KMS-11 (cell line): ENCODE measurements around the gene SPTLC1.
A peak's percentile ranks its signal among the peaks of the same experiment; 100 is the strongest.
"Not testable (repeated sequence)": the region's sequence is repeated elsewhere in the genome, so short reads cannot be mapped to it uniquely, and the experiment has no call there.

Experiments used
- H2AFZ ChIP-seq: fragments of 200-600 bp; sonication (generic); 2 replicates; pipeline ENCODE4 v1.6.1; 2016; ENCODE audit warnings: antibody characterized with exemption, mixed run types, low read depth
- H3K27ac ChIP-seq: fragments of 200-600 bp; sonication (generic); 2 replicates; pipeline ENCODE4 v1.6.1; 2016; ENCODE audit warnings: mild to moderate bottlenecking, mixed run types
- H3K27me3 ChIP-seq: fragments of 200-600 bp; sonication (generic); 2 replicates; pipeline ENCODE4 v1.6.1; 2017; ENCODE audit warnings: mild to moderate bottlenecking, low read depth, mixed run types, moderate library complexity; ENCODE audit not compliant: insufficient read depth
- H3K36me3 ChIP-seq: fragments of 200-600 bp; sonication (generic); 2 replicates; pipeline ENCODE4 v1.6.1; 2017; ENCODE audit warnings: mild to moderate bottlenecking, mixed run types; ENCODE audit not compliant: insufficient read depth
- H3K4me1 ChIP-seq: fragments of 200-600 bp; sonication (generic); 2 replicates; pipeline ENCODE4 v1.6.1; 2016; ENCODE audit warnings: mild to moderate bottlenecking, low read depth, mixed run types; ENCODE audit not compliant: poor library complexity, severe bottlenecking
- H3K4me2 ChIP-seq: fragments of 200-600 bp; sonication (generic); 2 replicates; pipeline ENCODE4 v1.7.0; 2016; ENCODE audit warnings: mild to moderate bottlenecking, mixed run types
- H3K4me3 ChIP-seq: fragments of 200-600 bp; sonication (generic); IDR thresholded peaks from 2 replicates; pipeline ENCODE4 v1.6.1; 2017; ENCODE audit warnings: low read depth, low read length, mixed read lengths; ENCODE audit not compliant: insufficient read depth
- H3K79me2 ChIP-seq: fragments of 200-600 bp; sonication (generic); 2 replicates; pipeline ENCODE4 v1.6.1; 2016; ENCODE audit warnings: low read depth, mixed run types; ENCODE audit not compliant: insufficient read depth
- H3K9ac ChIP-seq: fragments of 200-600 bp; sonication (generic); 2 replicates; pipeline ENCODE4 v1.6.1; 2016; ENCODE audit warnings: mild to moderate bottlenecking, mixed run types
- H4K20me1 ChIP-seq: fragments of 200-600 bp; sonication (generic); 2 replicates; pipeline ENCODE4 v1.6.1; 2016; ENCODE audit warnings: mild to moderate bottlenecking, mixed run types; ENCODE audit not compliant: insufficient read depth
- TF ChIP-seq, protein P1 (sequence below): fragments of 200-600 bp; sonication (generic); conservative IDR thresholded peaks from 2 replicates; pipeline ENCODE4 v1.6.1; 2017; ENCODE audit warnings: low read depth, mild to moderate bottlenecking, antibody characterized with exemption, low read length, moderate library complexity, mixed read lengths

SPTLC1 gene

GRCh38 chr9:92135576-92135975, 20.4 kb upstream of the SPTLC1 start:
- no peaks in the 10 kb centered on the region for H3K36me3 ChIP-seq
- H3K27me3 ChIP-seq: peaks cover 2% of the 10 kb centered on the region; the same call in 1 of the 2 replicates
- no peaks in the 10 kb centered on the region for H4K20me1 ChIP-seq
- TF ChIP-seq, protein P1, sequence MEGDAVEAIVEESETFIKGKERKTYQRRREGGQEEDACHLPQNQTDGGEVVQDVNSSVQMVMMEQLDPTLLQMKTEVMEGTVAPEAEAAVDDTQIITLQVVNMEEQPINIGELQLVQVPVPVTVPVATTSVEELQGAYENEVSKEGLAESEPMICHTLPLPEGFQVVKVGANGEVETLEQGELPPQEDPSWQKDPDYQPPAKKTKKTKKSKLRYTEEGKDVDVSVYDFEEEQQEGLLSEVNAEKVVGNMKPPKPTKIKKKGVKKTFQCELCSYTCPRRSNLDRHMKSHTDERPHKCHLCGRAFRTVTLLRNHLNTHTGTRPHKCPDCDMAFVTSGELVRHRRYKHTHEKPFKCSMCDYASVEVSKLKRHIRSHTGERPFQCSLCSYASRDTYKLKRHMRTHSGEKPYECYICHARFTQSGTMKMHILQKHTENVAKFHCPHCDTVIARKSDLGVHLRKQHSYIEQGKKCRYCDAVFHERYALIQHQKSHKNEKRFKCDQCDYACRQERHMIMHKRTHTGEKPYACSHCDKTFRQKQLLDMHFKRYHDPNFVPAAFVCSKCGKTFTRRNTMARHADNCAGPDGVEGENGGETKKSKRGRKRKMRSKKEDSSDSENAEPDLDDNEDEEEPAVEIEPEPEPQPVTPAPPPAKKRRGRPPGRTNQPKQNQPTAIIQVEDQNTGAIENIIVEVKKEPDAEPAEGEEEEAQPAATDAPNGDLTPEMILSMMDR: no peak
- no peaks in the 10 kb centered on the region for H3K79me2 ChIP-seq
- no peak overlapping the region for H3K27ac ChIP-seq
- peaks cover 5% of the 10 kb centered on the region for H3K4me1 ChIP-seq
- no peak overlapping the region for H3K4me3 ChIP-seq
- no peak overlapping the region for H2AFZ ChIP-seq
- H3K4me2 ChIP-seq: no peak overlapping the region
- H3K9ac ChIP-seq: no peak overlapping the region

DNA sequence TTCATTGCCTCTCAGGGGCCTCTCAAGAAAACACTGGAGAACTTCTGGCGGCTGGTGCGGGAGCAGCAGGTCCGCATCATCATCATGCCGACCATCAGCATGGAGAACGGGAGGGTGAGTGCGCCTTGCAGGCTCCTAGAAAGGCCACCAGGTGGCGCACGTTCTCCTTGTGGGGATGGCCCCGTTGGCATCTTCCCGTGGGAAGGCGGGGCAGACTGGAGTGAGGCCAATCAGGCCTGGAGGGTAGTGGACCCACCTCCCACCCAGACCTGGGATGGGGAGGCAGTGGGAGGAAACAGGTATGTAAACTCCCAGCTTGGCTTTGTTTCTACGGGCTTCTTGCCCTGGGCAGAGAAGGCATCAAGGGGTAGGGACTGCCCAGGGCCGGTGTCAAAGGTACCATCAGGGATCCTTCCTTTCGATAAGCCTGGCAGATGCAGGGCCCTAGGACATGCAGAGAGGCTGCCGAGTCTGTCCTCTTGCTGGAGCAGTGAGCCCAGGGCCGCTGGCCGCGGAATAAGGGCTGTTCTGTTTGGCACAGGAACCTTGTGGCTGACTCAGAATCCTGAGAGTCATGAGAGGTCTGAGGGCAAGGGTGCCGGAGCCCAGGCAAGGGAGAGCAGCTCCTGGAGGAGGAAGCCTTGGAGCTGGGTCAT, 18.9 kb upstream of the SPTLC1 start:
- no peaks in the 10 kb centered on the region for H3K79me2 ChIP-seq
- TF ChIP-seq, protein P1: peak; percentile 93
- H3K4me1 ChIP-seq: no peaks in the 10 kb centered on the region
- no peak overlapping the region for H3K4me3 ChIP-seq
- H3K27me3 ChIP-seq: no peaks in the 10 kb centered on the region
- H2AFZ ChIP-seq: peak overlapping the region; percentile 74
- H3K4me2 ChIP-seq: peak overlapping the region; percentile 16; the same call in 1 of the 2 replicates
- no peaks in the 10 kb centered on the region for H4K20me1 ChIP-seq
- no peak overlapping the region for H3K27ac ChIP-seq
- H3K36me3 ChIP-seq: no peaks in the 10 kb centered on the region
- H3K9ac ChIP-seq: no peak overlapping the region

GRCh38 chr9:92132913-92133312, 17.7 kb upstream of the SPTLC1 start:
- H3K4me3 ChIP-seq, H3K4me1 ChIP-seq, H3K4me2 ChIP-seq, H3K36me3 ChIP-seq, H4K20me1 ChIP-seq, H3K27ac ChIP-seq, H3K27me3 ChIP-seq, H2AFZ ChIP-seq, H3K9ac ChIP-seq, H3K79me2 ChIP-seq: not testable (repeated sequence)

DNA sequence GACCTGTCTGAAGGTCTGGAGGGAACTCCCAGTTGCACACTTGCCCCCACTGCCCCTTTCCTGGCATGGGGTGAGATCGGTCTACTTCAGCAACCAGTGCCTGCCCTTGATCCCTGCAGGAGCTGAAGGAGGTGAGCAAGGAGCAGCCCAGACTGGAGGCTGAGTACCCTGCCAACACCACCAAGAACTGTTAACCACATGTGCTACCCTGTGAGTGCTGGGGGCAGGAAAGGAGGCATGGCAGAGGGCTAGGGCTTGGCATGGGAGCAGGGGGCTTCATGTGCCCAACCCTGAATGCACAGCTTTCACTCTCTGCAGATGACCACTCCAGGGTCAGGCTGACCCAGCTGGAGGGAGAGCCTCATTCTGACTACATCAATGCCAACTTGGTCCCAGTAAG, 17.3 kb upstream of the SPTLC1 start:
- H3K4me3 ChIP-seq: no peak overlapping the region
- no peaks in the 10 kb centered on the region for H4K20me1 ChIP-seq
- no peaks in the 10 kb centered on the region for H3K4me1 ChIP-seq
- H3K9ac ChIP-seq: no peak overlapping the region
- no peak overlapping the region for H2AFZ ChIP-seq
- TF ChIP-seq, protein P1: no peak
- no peaks in the 10 kb centered on the region for H3K79me2 ChIP-seq
- no peak overlapping the region for H3K27ac ChIP-seq
- no peaks in the 10 kb centered on the region for H3K27me3 ChIP-seq
- no peaks in the 10 kb centered on the region for H3K36me3 ChIP-seq
- no peak overlapping the region for H3K4me2 ChIP-seq

GRCh38 chr9:92122800-92123199, 7.6 kb upstream of the SPTLC1 start:
- Histone ChIP-seq H3K27ac (no peak overlapping the region), H3K79me2 (no peaks in the 10 kb centered on the region), H3K27me3 (no peaks in the 10 kb centered on the region), H3K36me3 (no peaks in the 10 kb centered on the region), H3K4me1 (no peaks in the 10 kb centered on the region), H3K9ac (no peak overlapping the region), H2AFZ (no peak overlapping the region), H4K20me1 (no peaks in the 10 kb centered on the region), H3K4me3 (no peak overlapping the region), H3K4me2 (no peak overlapping the region)
- TF ChIP-seq, protein P1: no peak
